Karpas-422 (cell line): ENCODE results near the gene R3HDM2. TPM values are rescaled to one million over a fixed set of nuclear protein-coding genes. Genes with fewer than 3 reads are reported as not detected.

Experiments
- DNase-seq: peaks from one replicate; pipeline ENCODE4 v3.0.0-alpha.2; 2015
- H2AFZ ChIP-seq: fragments of 200-600 bp; sonication (generic); 2 replicates; pipeline ENCODE4 v1.6.1; 2014; ENCODE audit warnings: antibody characterized with exemption, low read length, mixed read lengths
- H3K27ac ChIP-seq: fragments of 200-600 bp; sonication (generic); 2 replicates; pipeline ENCODE4 v1.5.1; 2014; ENCODE audit warnings: mild to moderate bottlenecking, low read length, moderate library complexity
- H3K27me3 ChIP-seq: fragments of 200-600 bp; sonication (generic); 2 replicates; pipeline ENCODE4 v1.6.1; 2014; ENCODE audit warnings: low read length, mixed read lengths
- H3K36me3 ChIP-seq: fragments of 200-600 bp; sonication (generic); 2 replicates; pipeline ENCODE4 v1.6.1; 2014; ENCODE audit warnings: low read length, mixed read lengths; ENCODE audit not compliant: insufficient read depth
- H3K4me1 ChIP-seq: fragments of 200-600 bp; sonication (generic); 2 replicates; pipeline ENCODE4 v1.6.1; 2014; ENCODE audit warnings: mild to moderate bottlenecking, low read length, mixed read lengths
- H3K4me2 ChIP-seq: fragments of 200-600 bp; sonication (generic); 2 replicates; pipeline ENCODE4 v1.6.1; 2014; ENCODE audit warnings: low read length, low read depth, mild to moderate bottlenecking; ENCODE audit not compliant: poor library complexity, severe bottlenecking
- H3K4me3 ChIP-seq: fragments of 200-600 bp; sonication (generic); 2 replicates; pipeline ENCODE4 v1.5.1; 2014; ENCODE audit warnings: mild to moderate bottlenecking, antibody characterized with exemption, low read length, mixed read lengths
- H3K79me2 ChIP-seq: fragments of 200-600 bp; sonication (generic); 2 replicates; pipeline ENCODE4 v1.6.1; 2014; ENCODE audit warnings: mild to moderate bottlenecking, low read length, mixed read lengths
- H3K9ac ChIP-seq: fragments of 200-600 bp; sonication (generic); 2 replicates; pipeline ENCODE4 v1.6.0; 2014; ENCODE audit warnings: low read length
- H3K9me2 ChIP-seq: fragments of 200-600 bp; sonication (generic), shearing (Covaris generic); replicated peaks from 2 replicates; pipeline ENCODE4 v1.6.0; 2014; ENCODE audit warnings: mild to moderate bottlenecking, low read length, moderate library complexity; ENCODE audit not compliant: insufficient read depth
- H3K9me3 ChIP-seq: fragments of 300-700, 200-600 bp; sonication (generic); 2 replicates; pipeline ENCODE4 v1.6.1; 2014; ENCODE audit warnings: low read length, mixed read lengths
- H4K20me1 ChIP-seq: fragments of 200-600 bp; sonication (generic); 2 replicates; pipeline ENCODE4 v1.6.1; 2014; ENCODE audit warnings: mild to moderate bottlenecking, antibody characterized with exemption, low read length, low read depth; ENCODE audit not compliant: insufficient read depth
- total RNA-seq: library from RNA; depleted of rRNA; stranded (reverse); fragments of >200 nt; shearing (Covaris generic); gene quantifications from 2 replicates; pipeline ENCODE4 v1.2.3, GENCODE V29; 2014; ENCODE audit warnings: low replicate concordance

The R3HDM2 gene
- total RNA-seq, 1 experiment from 2014 or later = 39.0 TPM

DNA sequence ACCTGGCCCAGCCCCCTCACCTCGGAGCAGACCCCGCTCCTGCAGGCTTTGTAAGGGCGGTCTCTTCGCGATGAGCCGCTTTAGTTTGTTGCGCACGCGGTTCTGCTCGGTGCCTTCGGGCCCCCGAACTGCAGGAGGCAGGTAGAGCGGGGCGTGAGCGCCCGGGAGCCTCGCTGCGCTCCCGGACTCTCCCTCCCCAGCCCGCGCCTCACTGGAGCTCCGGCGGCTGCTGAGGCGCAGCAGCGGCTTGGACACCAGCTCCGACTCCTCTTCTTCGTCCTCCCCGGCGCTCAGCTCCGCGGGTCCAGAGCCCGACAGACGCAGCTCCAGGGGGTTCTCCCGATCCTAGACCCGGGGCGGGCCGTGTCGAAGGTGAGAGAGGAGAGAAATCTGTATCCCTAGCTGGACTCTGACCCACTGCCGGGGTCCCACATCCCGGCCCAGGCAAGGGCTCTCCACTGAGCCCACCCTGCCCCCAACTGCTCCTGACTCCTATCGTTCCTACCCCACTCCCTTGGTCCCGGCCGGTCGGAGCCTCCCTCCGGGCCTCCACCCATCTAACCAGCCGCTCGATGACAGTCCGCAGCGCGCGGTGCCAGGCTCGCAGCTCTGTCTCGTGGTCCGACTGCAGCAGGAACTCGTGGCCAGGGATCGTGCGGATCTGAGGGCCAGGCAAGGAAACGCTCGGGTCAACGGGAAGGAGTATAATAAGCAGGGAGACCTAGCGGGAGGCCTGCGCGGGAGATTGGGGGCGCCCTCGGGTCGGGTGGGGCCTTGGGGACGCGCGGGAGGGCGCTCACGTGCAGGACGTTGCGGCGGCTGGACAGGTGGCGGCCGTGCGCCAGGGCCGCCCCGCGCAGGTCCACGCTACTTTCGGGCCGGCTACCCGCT is 44.7 kb upstream of the R3HDM2 start:
- no peak overlapping the region for H3K9ac ChIP-seq
- no peaks in the 10 kb centered on the region for H3K9me2 ChIP-seq
- no peaks in the 10 kb centered on the region for H3K36me3 ChIP-seq
- no peaks in the 10 kb centered on the region for H3K9me3 ChIP-seq
- no peak overlapping the region for H3K4me2 ChIP-seq
- no peaks in the 10 kb centered on the region for H4K20me1 ChIP-seq
- H2AFZ ChIP-seq = no peak overlapping the region
- no peak overlapping the region for H3K27ac ChIP-seq
- no peak for DNase-seq
- H3K4me1 ChIP-seq = peaks cover 21% of the 10 kb centered on the region
- no peaks in the 10 kb centered on the region for H3K79me2 ChIP-seq
- no peaks in the 10 kb centered on the region for H3K27me3 ChIP-seq
- H3K4me3 ChIP-seq = no peak overlapping the region

DNA sequence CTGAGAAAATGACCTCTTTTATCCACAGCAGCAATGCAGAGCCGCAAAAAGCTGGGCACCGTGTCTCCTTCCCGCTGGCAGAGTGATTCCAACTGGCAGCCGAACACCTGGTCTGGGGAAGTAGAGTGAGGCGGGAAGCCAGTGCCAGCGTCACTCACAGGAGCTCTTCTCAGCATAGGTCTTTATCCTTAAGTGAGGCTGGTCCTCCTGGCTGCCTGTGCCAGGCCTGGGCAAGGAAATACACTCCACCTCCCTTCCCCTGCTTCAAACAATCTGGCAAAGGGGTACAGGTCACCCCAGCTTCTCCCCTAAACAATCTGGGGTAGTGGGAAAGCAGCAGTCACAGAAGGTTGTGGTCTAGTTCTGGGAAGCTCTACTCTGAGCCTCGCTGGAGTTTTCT is 44.0 kb upstream of the R3HDM2 start:
- Histone ChIP-seq H4K20me1 (no peaks in the 10 kb centered on the region), H3K27ac (no peak overlapping the region), H3K4me2 (no peak overlapping the region), H3K27me3 (no peaks in the 10 kb centered on the region), H3K4me3 (no peak overlapping the region), H3K9ac (no peak overlapping the region), H3K79me2 (no peaks in the 10 kb centered on the region), H3K9me3 (no peaks in the 10 kb centered on the region), H3K9me2 (no peaks in the 10 kb centered on the region), H3K4me1 (peaks cover 20% of the 10 kb centered on the region), H3K36me3 (no peaks in the 10 kb centered on the region), H2AFZ (no peak overlapping the region)
- DNase-seq = no peak

DNA sequence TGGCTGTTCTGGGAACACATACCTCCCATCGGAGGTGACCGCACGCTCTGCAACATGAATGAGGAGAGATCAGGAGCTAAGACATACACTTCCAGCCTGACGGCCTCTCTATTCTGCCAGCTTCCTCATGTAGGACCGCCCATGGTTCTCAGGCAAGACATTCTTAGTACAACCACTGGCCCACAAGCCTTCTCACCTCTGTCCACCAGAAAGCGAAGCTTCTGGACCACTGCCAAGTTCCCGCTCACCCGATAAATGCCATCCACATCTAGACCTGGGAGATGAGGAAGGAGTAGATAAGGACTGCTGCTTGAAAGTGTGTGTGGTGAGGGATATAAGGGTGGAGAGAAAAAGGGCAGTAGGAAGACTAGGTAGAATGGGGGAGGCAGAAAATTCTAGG is 43.6 kb upstream of the R3HDM2 start:
- Histone ChIP-seq H3K27ac (no peak overlapping the region), H3K36me3 (no peaks in the 10 kb centered on the region), H3K9ac (no peak overlapping the region), H3K9me2 (no peaks in the 10 kb centered on the region), H3K79me2 (no peaks in the 10 kb centered on the region), H4K20me1 (no peaks in the 10 kb centered on the region), H3K9me3 (no peaks in the 10 kb centered on the region), H3K4me1 (peaks cover 16% of the 10 kb centered on the region), H3K4me3 (no peak overlapping the region), H3K4me2 (no peak overlapping the region), H2AFZ (no peak overlapping the region), H3K27me3 (no peaks in the 10 kb centered on the region)
- no peak for DNase-seq

DNA sequence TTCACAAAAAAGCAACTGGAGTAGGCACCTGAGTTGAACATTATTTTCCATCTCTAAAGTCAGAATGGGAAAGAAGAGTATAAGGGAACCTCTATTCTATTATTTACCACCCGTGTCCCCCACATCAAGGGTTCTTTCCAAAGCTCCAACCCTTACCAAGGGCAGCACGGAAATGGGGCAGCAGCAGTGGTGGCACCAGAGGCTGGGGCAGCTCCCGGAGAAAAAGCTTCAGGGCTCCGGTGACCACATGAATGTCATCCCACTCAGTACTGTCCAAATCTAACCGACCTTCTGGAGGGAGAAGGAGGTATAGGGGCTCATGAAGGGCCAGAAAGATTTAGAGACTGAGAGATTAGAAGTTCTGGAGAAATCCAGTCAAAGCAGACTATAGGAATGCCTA is 43.0 kb upstream of the R3HDM2 start:
- Histone ChIP-seq H3K4me1 (peaks cover 12% of the 10 kb centered on the region), H3K79me2 (no peaks in the 10 kb centered on the region), H2AFZ (no peak overlapping the region), H3K27me3 (no peaks in the 10 kb centered on the region), H3K4me2 (no peak overlapping the region), H4K20me1 (no peaks in the 10 kb centered on the region), H3K4me3 (no peak overlapping the region), H3K9me2 (no peaks in the 10 kb centered on the region), H3K9ac (no peak overlapping the region), H3K27ac (no peak overlapping the region), H3K36me3 (no peaks in the 10 kb centered on the region), H3K9me3 (no peaks in the 10 kb centered on the region)
- DNase-seq = no peak

DNA sequence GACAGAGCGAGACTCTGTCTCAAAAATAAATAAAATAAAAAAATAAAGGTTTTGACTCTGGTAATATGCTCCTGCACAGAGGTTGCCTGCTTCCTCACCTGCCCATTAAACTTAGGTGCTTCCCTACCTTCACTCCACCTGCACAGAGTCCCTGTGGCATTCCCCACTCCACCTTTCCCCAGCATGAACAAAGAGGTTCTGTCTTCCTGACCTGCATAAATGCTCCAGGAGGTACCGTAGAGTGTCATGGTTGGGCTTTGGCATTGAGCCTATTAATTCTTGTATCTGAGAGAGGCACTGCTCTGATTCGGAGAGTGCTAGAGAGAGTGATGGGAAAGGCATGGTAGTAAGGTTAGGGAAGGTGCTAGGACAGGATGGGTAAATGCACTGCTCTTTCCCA is 42.5 kb upstream of the R3HDM2 start:
- no peaks in the 10 kb centered on the region for H3K9me3 ChIP-seq
- no peaks in the 10 kb centered on the region for H3K79me2 ChIP-seq
- no peaks in the 10 kb centered on the region for H4K20me1 ChIP-seq
- DNase-seq = no peak
- H3K4me1 ChIP-seq = peaks cover 12% of the 10 kb centered on the region
- H3K27ac ChIP-seq = no peak overlapping the region
- no peak overlapping the region for H3K9ac ChIP-seq
- H3K4me2 ChIP-seq = no peak overlapping the region
- H3K27me3 ChIP-seq = no peaks in the 10 kb centered on the region
- H3K36me3 ChIP-seq = no peaks in the 10 kb centered on the region
- H2AFZ ChIP-seq = no peak overlapping the region
- H3K4me3 ChIP-seq = no peak overlapping the region
- no peaks in the 10 kb centered on the region for H3K9me2 ChIP-seq

DNA sequence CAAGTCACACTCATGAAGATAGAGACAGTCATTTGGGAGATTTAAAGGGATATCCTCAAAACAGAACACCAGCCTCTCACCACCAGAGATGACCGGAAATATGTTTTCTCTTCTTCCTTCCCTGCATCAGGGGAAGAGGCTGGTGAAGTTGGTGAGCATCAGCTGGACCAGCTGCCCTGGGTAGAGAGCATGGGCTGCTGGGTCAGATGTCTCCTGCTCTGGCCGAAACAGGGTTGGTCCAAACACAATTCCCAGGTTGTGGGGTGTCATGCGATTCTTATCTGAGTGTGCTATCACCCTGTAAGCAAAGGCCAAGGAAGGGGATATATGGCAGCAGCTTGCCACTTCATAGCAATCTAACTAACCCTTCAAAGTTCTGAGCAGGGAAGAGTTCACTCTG is 41.5 kb upstream of the R3HDM2 start:
- peaks cover 7% of the 10 kb centered on the region for H3K4me1 ChIP-seq
- H3K9me3 ChIP-seq = no peaks in the 10 kb centered on the region
- no peaks in the 10 kb centered on the region for H3K36me3 ChIP-seq

DNA sequence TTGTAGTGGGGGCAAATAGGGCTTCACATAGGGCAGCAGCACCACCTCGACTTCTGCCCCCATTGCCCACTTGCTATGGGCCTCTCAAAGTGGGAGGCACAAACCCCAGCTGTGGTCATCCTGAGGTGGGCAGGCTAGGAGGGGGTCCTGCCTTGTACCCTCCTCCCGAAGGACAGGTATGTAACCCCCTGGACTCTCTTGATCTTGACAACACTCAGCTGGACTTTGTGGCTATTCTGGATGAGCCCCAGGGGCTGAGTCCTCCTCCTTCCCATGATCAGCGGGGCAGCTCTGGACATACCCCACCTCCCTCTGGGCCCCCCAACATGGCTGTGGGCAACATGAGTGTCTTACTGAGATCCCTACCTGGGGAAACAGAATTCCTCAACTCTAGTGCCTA is 40.8 kb upstream of the R3HDM2 start:
- no peaks in the 10 kb centered on the region for H4K20me1 ChIP-seq
- no peak overlapping the region for H3K9ac ChIP-seq
- no peaks in the 10 kb centered on the region for H3K79me2 ChIP-seq
- H3K9me3 ChIP-seq = no peaks in the 10 kb centered on the region
- H3K4me2 ChIP-seq = no peak overlapping the region
- no peak for DNase-seq
- H3K27me3 ChIP-seq = no peaks in the 10 kb centered on the region
- no peaks in the 10 kb centered on the region for H3K36me3 ChIP-seq
- H3K4me3 ChIP-seq = no peak overlapping the region
- no peak overlapping the region for H3K27ac ChIP-seq
- no peak overlapping the region for H2AFZ ChIP-seq
- no peaks in the 10 kb centered on the region for H3K9me2 ChIP-seq
- peaks cover 5% of the 10 kb centered on the region; the same call in 1 of the 2 replicates for H3K4me1 ChIP-seq

More for the DNA sequence above, 41.5 kb upstream of the R3HDM2 start:
- no peak overlapping the region for H3K4me2 ChIP-seq
- H3K9ac ChIP-seq = no peak overlapping the region
- no peaks in the 10 kb centered on the region for H3K9me2 ChIP-seq
- no peaks in the 10 kb centered on the region for H3K27me3 ChIP-seq
- no peak overlapping the region for H3K4me3 ChIP-seq
- DNase-seq = no peak
- H3K79me2 ChIP-seq = no peaks in the 10 kb centered on the region
- H3K27ac ChIP-seq = no peak overlapping the region
- H2AFZ ChIP-seq = no peak overlapping the region
- no peaks in the 10 kb centered on the region for H4K20me1 ChIP-seq

DNA sequence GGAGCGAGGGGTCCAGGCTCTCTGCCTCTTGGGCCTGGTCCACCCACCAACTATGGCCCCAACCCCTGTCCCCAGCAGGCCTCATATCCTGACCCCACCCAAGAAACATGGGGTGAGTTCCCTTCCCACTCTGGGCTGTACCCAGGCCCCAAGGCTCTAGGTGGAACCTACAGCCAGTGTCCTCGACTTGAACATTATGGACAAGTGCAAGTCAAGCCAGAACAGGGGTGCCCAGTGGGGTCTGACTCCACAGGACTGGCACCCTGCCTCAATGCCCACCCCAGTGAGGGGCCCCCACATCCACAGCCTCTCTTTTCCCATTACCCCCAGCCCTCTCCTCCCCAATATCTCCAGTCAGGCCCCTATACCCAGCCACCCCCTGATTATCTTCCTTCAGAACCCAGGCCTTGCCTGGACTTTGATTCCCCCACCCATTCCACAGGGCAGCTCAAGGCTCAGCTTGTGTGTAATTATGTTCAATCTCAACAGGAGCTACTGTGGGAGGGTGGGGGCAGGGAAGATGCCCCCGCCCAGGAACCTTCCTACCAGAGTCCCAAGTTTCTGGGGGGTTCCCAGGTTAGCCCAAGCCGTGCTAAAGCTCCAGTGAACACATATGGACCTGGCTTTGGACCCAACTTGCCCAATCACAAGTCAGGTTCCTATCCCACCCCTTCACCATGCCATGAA is 40.3 kb upstream of the R3HDM2 start:
- H3K36me3 ChIP-seq = no peaks in the 10 kb centered on the region
- no peak for DNase-seq
- no peak overlapping the region for H3K4me3 ChIP-seq
- H4K20me1 ChIP-seq = no peaks in the 10 kb centered on the region
- H3K9me3 ChIP-seq = no peaks in the 10 kb centered on the region
- no peak overlapping the region for H3K9ac ChIP-seq
- H3K27ac ChIP-seq = no peak overlapping the region
- H3K4me1 ChIP-seq = peaks cover 5% of the 10 kb centered on the region; the same call in 1 of the 2 replicates
- no peak overlapping the region for H3K4me2 ChIP-seq
- no peak overlapping the region for H2AFZ ChIP-seq
- no peaks in the 10 kb centered on the region for H3K9me2 ChIP-seq
- no peaks in the 10 kb centered on the region for H3K27me3 ChIP-seq
- no peaks in the 10 kb centered on the region for H3K79me2 ChIP-seq
